Measurements from ENCODE around the gene SBF2. TPM values are rescaled to one million over a fixed set of nuclear protein-coding genes. Genes with fewer than 3 reads are reported as not detected.

Gene SBF2
- total and polyA plus RNA-seq, 3 experiments from 2014 or later = 3.7 to 4.3 (median 4.2) TPM

DNA sequence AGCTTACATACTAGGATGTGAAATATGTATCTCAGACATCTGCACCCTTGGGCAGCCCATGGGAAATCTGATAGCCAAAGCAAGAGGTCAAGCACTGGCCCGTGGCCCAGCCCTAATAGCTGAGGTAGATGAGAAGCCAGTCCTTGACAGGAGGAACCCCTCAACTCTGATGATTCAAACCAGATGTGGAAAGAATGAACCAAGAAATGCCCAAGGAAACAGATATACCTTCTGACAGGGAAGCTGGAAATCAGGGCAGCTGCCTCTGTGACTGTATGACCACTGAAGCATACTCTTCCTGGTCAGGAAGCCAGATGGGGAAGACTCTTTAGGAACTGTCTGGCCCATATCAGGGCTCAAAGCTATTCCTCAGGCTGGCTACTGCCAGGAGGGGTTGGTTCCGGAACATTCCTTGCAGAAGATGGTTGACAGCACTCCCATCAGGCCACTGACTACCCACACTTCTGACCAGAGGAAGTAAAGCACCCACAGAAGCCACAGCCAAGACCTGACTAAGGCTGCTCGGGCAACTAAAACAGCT is 506.0 kb downstream of the SBF2 start:
- H3K36me3 Mint-ChIP-seq = peaks cover 3 to 48% (median 10%) of the 10 kb centered on the region in 3 donors

GRCh38 chr11:9787260-9787659 is 506.8 kb downstream of the SBF2 start:
- Histone ChIP-seq H3K27ac (ENCODE audit: low read depth, low read length) (no peak overlapping the region), H3K4me1 (ENCODE audit: insufficient read depth, low read length) (no peaks in the 10 kb centered on the region), H3K9me3 (ENCODE audit: low read length) (no peaks in the 10 kb centered on the region), H3K27me3 (ENCODE audit: insufficient read depth, low read length, poor library complexity, severe bottlenecking) (no peaks in the 10 kb centered on the region), H3K4me3 (ENCODE audit: low read length) (no peak overlapping the region), H3K36me3 (ENCODE audit: insufficient read depth, low read length) (no peaks in the 10 kb centered on the region)
- H3K36me3 Mint-ChIP-seq = peaks cover 3 to 50% (median 10%) of the 10 kb centered on the region in 3 donors
- H3K4me3 Mint-ChIP-seq = no peak overlapping the region
- peak overlapping the region in 1 of 8 donors; percentile 17 for H3K27ac Mint-ChIP-seq
- H3K27me3 Mint-ChIP-seq = no peaks in the 10 kb centered on the region
- ChIA-PET POLR2A (no interaction called here), CTCF (interaction anchor here (1.1 kb wide), 1 partner anchor 520 kb away, joined by 4 read pairs; no protein-coding TSS in a partner anchor)
- DNase-seq = no peak
- no peaks in the 10 kb centered on the region for H3K9me3 Mint-ChIP-seq
- H3K4me1 Mint-ChIP-seq = no peaks in the 10 kb centered on the region

More for the DNA sequence above, 506.0 kb downstream of the SBF2 start:
- Histone ChIP-seq H3K36me3 (ENCODE audit: insufficient read depth, low read length) (no peaks in the 10 kb centered on the region), H3K27ac (ENCODE audit: low read depth, low read length) (no peak overlapping the region), H3K4me3 (ENCODE audit: low read length) (no peak overlapping the region), H3K9me3 (ENCODE audit: low read length) (no peaks in the 10 kb centered on the region), H3K4me1 (ENCODE audit: insufficient read depth, low read length) (no peaks in the 10 kb centered on the region), H3K27me3 (ENCODE audit: insufficient read depth, low read length, poor library complexity, severe bottlenecking) (no peaks in the 10 kb centered on the region)
- no peak overlapping the region for H3K4me3 Mint-ChIP-seq
- POLR2A ChIA-PET = no interaction called here
- no peaks in the 10 kb centered on the region for H3K4me1 Mint-ChIP-seq
- no peak for DNase-seq
- H3K27ac Mint-ChIP-seq = peak overlapping the region in 3 of 8 donors; percentile 17 to 20 (median 17)
- H3K9me3 Mint-ChIP-seq = no peaks in the 10 kb centered on the region
- no peaks in the 10 kb centered on the region for H3K27me3 Mint-ChIP-seq
- CTCF ChIA-PET = interaction anchor here (1.1 kb wide), 1 partner anchor 519 kb away, joined by 4 read pairs; no protein-coding TSS in a partner anchor

- ChIA-PET POLR2A (no interaction called here), CTCF (no interaction called here)
- Histone ChIP-seq H3K27ac (ENCODE audit: low read depth, low read length) (no peak overlapping the region), H3K4me3 (ENCODE audit: low read length) (no peak overlapping the region), H3K4me1 (ENCODE audit: insufficient read depth, low read length) (no peaks in the 10 kb centered on the region), H3K36me3 (ENCODE audit: insufficient read depth, low read length) (peaks cover 4% of the 10 kb centered on the region), H3K27me3 (ENCODE audit: insufficient read depth, low read length, poor library complexity, severe bottlenecking) (no peaks in the 10 kb centered on the region), H3K9me3 (ENCODE audit: low read length) (no peaks in the 10 kb centered on the region)
- peak overlapping the region in 4 of 8 donors; percentile 7 to 58 (median 21) for H3K27ac Mint-ChIP-seq
- peaks cover 3 to 61% (median 16%) of the 10 kb centered on the region in 3 donors for H3K36me3 Mint-ChIP-seq
- no peaks in the 10 kb centered on the region for H3K27me3 Mint-ChIP-seq
- no peak for DNase-seq
- H3K4me1 Mint-ChIP-seq = no peaks in the 10 kb centered on the region
- H3K4me3 Mint-ChIP-seq = no peak overlapping the region
- no peaks in the 10 kb centered on the region for H3K9me3 Mint-ChIP-seq
These were observed 509.3 kb downstream of the SBF2 start for GRCh38 chr11:9784602-9785315.

- Histone ChIP-seq H3K27me3 (ENCODE audit: insufficient read depth, low read length, poor library complexity, severe bottlenecking) (no peaks in the 10 kb centered on the region), H3K9me3 (ENCODE audit: low read length) (no peaks in the 10 kb centered on the region), H3K36me3 (ENCODE audit: insufficient read depth, low read length) (peaks cover 4% of the 10 kb centered on the region), H3K4me1 (ENCODE audit: insufficient read depth, low read length) (no peaks in the 10 kb centered on the region), H3K27ac (ENCODE audit: low read depth, low read length) (no peak overlapping the region), H3K4me3 (ENCODE audit: low read length) (no peak overlapping the region)
- Mint-ChIP-seq H3K27me3 (no peaks in the 10 kb centered on the region), H3K4me1 (no peaks in the 10 kb centered on the region), H3K4me3 (no peak overlapping the region), H3K36me3 (peaks cover 2 to 62% (median 13%) of the 10 kb centered on the region in 3 donors), H3K9me3 (no peaks in the 10 kb centered on the region), H3K27ac (peak overlapping the region in 3 of 8 donors; percentile 2 to 65 (median 56))
- CTCF ChIA-PET = no interaction called here
- POLR2A ChIA-PET = no interaction called here
- no peak for DNase-seq
These were observed 510.0 kb downstream of the SBF2 start for GRCh38 chr11:9783986-9784385.

- Mint-ChIP-seq H3K4me3 (no peak overlapping the region), H3K9me3 (no peaks in the 10 kb centered on the region), H3K27ac (no peak overlapping the region), H3K27me3 (no peaks in the 10 kb centered on the region), H3K4me1 (no peaks in the 10 kb centered on the region), H3K36me3 (peaks cover 0 to 46% (median 10%) of the 10 kb centered on the region in 3 donors)
- H3K27me3 ChIP-seq (ENCODE audit: insufficient read depth, low read length, poor library complexity, severe bottlenecking) = no peaks in the 10 kb centered on the region
- no peak overlapping the region for H3K4me3 ChIP-seq (ENCODE audit: low read length)
- DNase-seq = no peak
- ChIA-PET POLR2A (no interaction called here), CTCF (no interaction called here)
- no peak overlapping the region for H3K27ac ChIP-seq (ENCODE audit: low read depth, low read length)
- H3K4me1 ChIP-seq (ENCODE audit: insufficient read depth, low read length) = no peaks in the 10 kb centered on the region
- no peaks in the 10 kb centered on the region for H3K9me3 ChIP-seq (ENCODE audit: low read length)
- peaks cover 4% of the 10 kb centered on the region for H3K36me3 ChIP-seq (ENCODE audit: insufficient read depth, low read length)
These were observed 513.1 kb downstream of the SBF2 start for GRCh38 chr11:9780929-9781328.

DNA sequence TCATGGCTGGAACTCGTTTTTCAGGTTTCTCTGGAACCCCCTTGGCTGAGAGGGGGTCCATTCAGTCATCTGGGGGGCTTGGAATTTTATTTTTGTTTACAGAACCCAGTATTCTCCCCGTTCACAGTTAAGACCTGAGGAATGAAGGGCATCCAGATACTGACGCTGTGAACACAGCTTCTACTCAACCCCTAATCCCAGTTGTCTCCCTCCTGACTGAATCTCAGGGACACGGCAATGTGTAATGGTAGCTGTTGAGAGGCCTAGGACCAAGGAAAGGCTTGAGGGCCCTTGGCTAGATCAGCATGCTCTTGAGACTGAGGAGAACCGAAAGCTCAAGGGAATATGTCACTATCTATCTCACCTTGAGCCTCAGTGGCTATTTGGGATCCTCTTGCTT is 516.5 kb downstream of the SBF2 start:
- no peaks in the 10 kb centered on the region for H3K4me1 Mint-ChIP-seq
- CTCF ChIA-PET = interaction anchor here (1.0 kb wide), 1 partner anchor 13 kb away, joined by 3 read pairs; no protein-coding TSS in a partner anchor
- POLR2A ChIA-PET = interaction anchor here (0.7 kb wide), 1 partner anchor 577 kb away, joined by 8 read pairs; no protein-coding TSS in a partner anchor
- Histone ChIP-seq H3K36me3 (ENCODE audit: insufficient read depth, low read length) (peaks cover 4% of the 10 kb centered on the region), H3K4me1 (ENCODE audit: insufficient read depth, low read length) (no peaks in the 10 kb centered on the region), H3K27ac (ENCODE audit: low read depth, low read length) (no peak overlapping the region), H3K9me3 (ENCODE audit: low read length) (no peaks in the 10 kb centered on the region), H3K4me3 (ENCODE audit: low read length) (no peak overlapping the region), H3K27me3 (ENCODE audit: insufficient read depth, low read length, poor library complexity, severe bottlenecking) (no peaks in the 10 kb centered on the region)
- no peak for DNase-seq
- no peak overlapping the region for H3K4me3 Mint-ChIP-seq
- H3K36me3 Mint-ChIP-seq = peaks cover 0 to 33% (median 10%) of the 10 kb centered on the region in 3 donors
- no peaks in the 10 kb centered on the region for H3K27me3 Mint-ChIP-seq
- no peaks in the 10 kb centered on the region for H3K9me3 Mint-ChIP-seq
- H3K27ac Mint-ChIP-seq = peak overlapping the region in 1 of 8 donors; percentile 58

GRCh38 chr11:9777066-9777465 is 517.0 kb downstream of the SBF2 start:
- no peaks in the 10 kb centered on the region for H3K4me1 Mint-ChIP-seq
- no peaks in the 10 kb centered on the region for H3K4me1 ChIP-seq (ENCODE audit: insufficient read depth, low read length)
- CTCF ChIA-PET = interaction anchor here (1.0 kb wide), 1 partner anchor 13 kb away, joined by 3 read pairs; no protein-coding TSS in a partner anchor
- POLR2A ChIA-PET = no interaction called here
- no peak overlapping the region for H3K4me3 Mint-ChIP-seq
- no peak overlapping the region for H3K27ac ChIP-seq (ENCODE audit: low read depth, low read length)
- H3K27me3 Mint-ChIP-seq = no peaks in the 10 kb centered on the region
- no peak for DNase-seq
- no peaks in the 10 kb centered on the region for H3K9me3 Mint-ChIP-seq
- peaks cover 4% of the 10 kb centered on the region for H3K36me3 ChIP-seq (ENCODE audit: insufficient read depth, low read length)
- H3K27ac Mint-ChIP-seq = no peak overlapping the region
- H3K27me3 ChIP-seq (ENCODE audit: insufficient read depth, low read length, poor library complexity, severe bottlenecking) = no peaks in the 10 kb centered on the region
- peaks cover 0 to 30% (median 10%) of the 10 kb centered on the region in 3 donors for H3K36me3 Mint-ChIP-seq
- H3K9me3 ChIP-seq (ENCODE audit: low read length) = no peaks in the 10 kb centered on the region
- no peak overlapping the region for H3K4me3 ChIP-seq (ENCODE audit: low read length)

- ChIA-PET POLR2A (no interaction called here), CTCF (no interaction called here)
- Mint-ChIP-seq H3K36me3 (peaks cover 0 to 24% (median 7%) of the 10 kb centered on the region in 3 donors), H3K27me3 (no peaks in the 10 kb centered on the region), H3K4me1 (no peaks in the 10 kb centered on the region), H3K9me3 (no peaks in the 10 kb centered on the region), H3K27ac (no peak overlapping the region), H3K4me3 (no peak overlapping the region)
- Histone ChIP-seq H3K27me3 (ENCODE audit: insufficient read depth, low read length, poor library complexity, severe bottlenecking) (no peaks in the 10 kb centered on the region), H3K27ac (ENCODE audit: low read depth, low read length) (no peak overlapping the region), H3K9me3 (ENCODE audit: low read length) (no peaks in the 10 kb centered on the region), H3K36me3 (ENCODE audit: insufficient read depth, low read length) (peaks cover under 1% of the 10 kb centered on the region), H3K4me1 (ENCODE audit: insufficient read depth, low read length) (no peaks in the 10 kb centered on the region), H3K4me3 (ENCODE audit: low read length) (no peak overlapping the region)
- no peak for DNase-seq
These were observed 517.8 kb downstream of the SBF2 start for GRCh38 chr11:9776203-9776602.

Measured in CD8-positive, alpha-beta memory T cell (primary cell).